HEK293T (cell line): ENCODE results near the gene EFHD2.
"Not testable (repeated sequence)": the region's sequence is repeated elsewhere in the genome, so short reads cannot be mapped to it uniquely, and the experiment has no call there.

ENCODE experiments used
- CTCF ChIA-PET: fragments of 350-600 bp; formaldehyde crosslinking; extraction: SDS; loops from one replicate; lab custom pipeline; 2021; ENCODE audit warnings: antibody characterized with exemption, inconsistent platforms; lab: Yijun Ruan, JAX
- POLR2A ChIA-PET: fragments of 350-600 bp; formaldehyde crosslinking; extraction: SDS; loops from one replicate; lab custom pipeline; 2020; ENCODE audit warnings: antibody characterized with exemption, inconsistent platforms; lab: Yijun Ruan, JAX
- DNase-seq: peaks from one replicate; pipeline ENCODE4 v3.0.0; 2012; ENCODE audit warnings: mixed read lengths; ENCODE audit errors: extremely low spot score
- ARNT ChIP-seq: fragments of 450-650 bp; IDR thresholded peaks from 2 replicates; pipeline ENCODE4 v1.6.1; 2017; ENCODE audit warnings: mild to moderate bottlenecking
- BHLHE40 ChIP-seq: fragments of 450-650 bp; IDR thresholded peaks from 2 replicates; pipeline ENCODE4 v1.6.1; 2016; ENCODE audit warnings: mild to moderate bottlenecking, moderate library complexity, borderline replicate concordance
- CTBP1 ChIP-seq: fragments of 450-650 bp; IDR thresholded peaks from 2 replicates; pipeline ENCODE4 v1.6.1; 2016; ENCODE audit warnings: borderline replicate concordance
- ELF4 ChIP-seq: fragments of 450-650 bp; IDR thresholded peaks from 2 replicates; pipeline ENCODE4 v1.6.1; 2017; ENCODE audit warnings: antibody characterized with exemption
- FOXA1 ChIP-seq: fragments of 450-650 bp; IDR thresholded peaks from 2 replicates; pipeline ENCODE4 v1.6.1; 2016; ENCODE audit warnings: mild to moderate bottlenecking
- FOXK2 ChIP-seq: fragments of 450-650 bp; IDR thresholded peaks from 2 replicates; pipeline ENCODE4 v1.6.1; 2016; ENCODE audit warnings: mild to moderate bottlenecking
- FOXM1 ChIP-seq: fragments of 450-650 bp; IDR thresholded peaks from 2 replicates; pipeline ENCODE4 v1.6.1; 2017; ENCODE audit warnings: mild to moderate bottlenecking, borderline replicate concordance
- HDGF ChIP-seq: fragments of 450-650 bp; IDR thresholded peaks from 2 replicates; pipeline ENCODE4 v1.6.1; 2017; ENCODE audit warnings: antibody characterized with exemption, borderline replicate concordance
- L3MBTL2 ChIP-seq: fragments of 450-650 bp; conservative IDR thresholded peaks from 2 replicates; pipeline ENCODE4 v1.6.1; 2016; ENCODE audit warnings: mild to moderate bottlenecking
- LEF1 ChIP-seq: fragments of 450-650 bp; IDR thresholded peaks from 2 replicates; pipeline ENCODE4 v1.6.1; 2017; ENCODE audit warnings: mild to moderate bottlenecking, borderline replicate concordance
- NFRKB ChIP-seq: fragments of 450-650 bp; IDR thresholded peaks from 2 replicates; pipeline ENCODE4 v1.6.1; 2016; ENCODE audit warnings: mild to moderate bottlenecking, moderate library complexity
- PKNOX1 ChIP-seq: fragments of 450-650 bp; IDR thresholded peaks from 2 replicates; pipeline ENCODE4 v1.6.1; 2016
- SP1 ChIP-seq: fragments of 450-650 bp; IDR thresholded peaks from 2 replicates; pipeline ENCODE4 v1.6.1; 2017
- SUZ12 ChIP-seq: fragments of 450-650 bp; IDR thresholded peaks from 2 replicates; pipeline ENCODE4 v1.6.1; 2016; ENCODE audit warnings: mild to moderate bottlenecking
- TARDBP ChIP-seq: fragments of 450-650 bp; IDR thresholded peaks from 2 replicates; pipeline ENCODE4 v1.6.1; 2016
- ZNF384 ChIP-seq: fragments of 450-650 bp; IDR thresholded peaks from 2 replicates; pipeline ENCODE4 v1.6.1; 2016

EFHD2 gene

GRCh38 chr1:15368888-15369287 lies 40.8 kb upstream of the EFHD2 start:
- TF ChIP-seq LEF1 = no peak
- ChIA-PET POLR2A (no interaction called here), CTCF (no interaction called here)
- DNase-seq = no peak

DNA sequence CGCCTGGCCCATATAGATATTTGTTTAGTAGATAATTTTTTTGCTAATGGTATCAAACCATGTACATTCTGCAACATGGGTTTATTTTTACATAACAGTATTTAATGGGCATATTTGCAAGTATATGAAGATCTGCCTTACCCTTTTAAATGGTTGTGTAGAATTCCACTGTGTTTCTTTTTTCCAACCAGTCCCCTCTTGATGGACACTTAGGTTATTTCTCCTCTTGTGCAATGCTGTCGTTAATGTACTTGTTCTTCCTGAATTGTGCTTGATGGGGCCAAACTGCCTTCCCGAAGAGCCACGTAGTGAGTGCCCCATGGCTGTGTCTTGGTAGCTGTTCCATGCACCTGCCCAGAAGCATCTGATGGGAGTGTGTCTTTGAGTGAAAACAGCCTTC lies 39.4 kb upstream of the EFHD2 start:
- TF ChIP-seq PKNOX1 (no peak), BHLHE40 (no peak), HDGF (no peak), SP1 (no peak), ZNF384 (no peak), L3MBTL2 (no peak), FOXA1 (no peak), FOXK2 (no peak), FOXM1 (no peak), CTBP1 (no peak), SUZ12 (no peak), LEF1 (no peak), TARDBP (no peak), ARNT (no peak), ELF4 (no peak), NFRKB (no peak)
- no peak for DNase-seq
- CTCF ChIA-PET = no interaction called here
- POLR2A ChIA-PET = no interaction called here

DNA sequence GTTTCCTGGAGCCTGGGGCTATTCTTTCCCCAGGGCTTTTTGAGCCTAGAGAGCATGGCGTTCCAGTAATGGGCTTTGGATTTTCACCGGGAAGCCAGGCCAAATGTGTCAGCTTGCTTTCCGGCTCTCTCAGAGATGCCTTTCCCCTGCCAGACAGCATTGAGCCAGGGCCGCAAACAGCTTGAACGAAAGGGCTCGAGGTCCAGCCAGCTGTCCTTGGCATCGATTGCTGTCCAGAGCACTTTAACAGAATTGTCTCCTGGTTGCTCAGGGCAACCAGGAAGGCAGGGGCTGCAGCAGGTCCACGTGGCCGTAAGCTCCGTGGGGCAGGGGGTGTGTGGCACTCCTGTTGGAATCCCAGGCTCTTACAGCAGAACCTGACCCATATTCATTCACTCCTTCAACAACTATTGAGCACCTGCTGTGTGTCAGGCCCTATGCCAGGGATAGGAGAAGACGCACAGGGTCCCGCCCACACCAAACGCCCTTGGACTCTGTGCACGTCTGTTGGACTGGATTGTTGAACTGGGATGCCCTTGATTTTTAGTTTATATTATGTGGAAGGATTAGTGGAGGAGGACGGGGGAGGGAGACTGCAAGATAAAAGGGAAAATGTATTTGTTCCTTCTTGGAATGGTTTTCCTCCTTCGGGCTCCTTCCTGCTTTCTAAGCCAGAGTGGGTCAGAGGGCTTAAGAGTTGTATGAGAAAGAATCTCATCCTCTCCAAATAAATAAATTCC lies 38.7 kb upstream of the EFHD2 start:
- no peak for DNase-seq
- POLR2A ChIA-PET = no interaction called here
- CTCF ChIA-PET = no interaction called here
- no peak for TF ChIP-seq PKNOX1
- TF ChIP-seq ELF4 = no peak
- no peak for TF ChIP-seq ARNT
- TF ChIP-seq TARDBP = no peak
- no peak for TF ChIP-seq BHLHE40
- no peak for TF ChIP-seq HDGF
- no peak for TF ChIP-seq L3MBTL2
- no peak for TF ChIP-seq LEF1
- no peak for TF ChIP-seq CTBP1
- no peak for TF ChIP-seq SUZ12
- no peak for TF ChIP-seq FOXA1
- TF ChIP-seq SP1 = no peak
- no peak for TF ChIP-seq FOXK2
- TF ChIP-seq FOXM1 = no peak

GRCh38 chr1:15371610-15372545 lies 37.8 kb upstream of the EFHD2 start:
- CTCF ChIA-PET = no interaction called here
- DNase-seq = no peak
- POLR2A ChIA-PET = no interaction called here
- TF ChIP-seq LEF1 (no peak), NFRKB (no peak), SUZ12 (no peak), BHLHE40 (no peak), PKNOX1 (no peak), L3MBTL2 (no peak), FOXA1 (no peak), TARDBP (no peak), ELF4 (no peak), CTBP1 (no peak), HDGF (no peak), FOXM1 (no peak)

DNA sequence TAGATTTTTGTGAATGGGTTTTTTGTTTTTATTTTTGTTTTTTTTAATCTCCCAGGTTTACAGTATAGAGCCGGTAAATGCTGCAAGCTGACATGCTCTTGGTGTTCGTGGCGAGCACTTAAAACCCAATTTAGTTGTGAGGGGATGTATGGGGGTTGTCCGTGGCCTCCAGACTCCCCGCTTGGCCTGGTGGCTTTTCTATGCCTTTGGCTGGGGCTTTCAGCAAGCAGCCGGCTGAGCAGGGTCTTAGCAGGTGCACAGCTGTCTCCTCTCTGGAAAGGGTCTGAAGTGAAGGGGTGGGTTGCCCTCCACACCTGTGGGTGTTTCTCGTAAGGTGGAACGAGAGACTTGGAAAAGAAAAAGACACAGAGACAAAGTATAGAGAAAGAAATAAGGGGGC lies 31.0 kb upstream of the EFHD2 start:
- CTCF ChIA-PET = no interaction called here
- no peak for TF ChIP-seq SP1
- no peak for TF ChIP-seq LEF1
- no peak for TF ChIP-seq FOXK2
- no peak for DNase-seq
- POLR2A ChIA-PET = no interaction called here

- POLR2A ChIA-PET, DNase-seq: not testable (repeated sequence)
These were observed 30.5 kb upstream of the EFHD2 start for GRCh38 chr1:15379151-15379550.

More at GRCh38 chr1:15379151-15379550, 30.5 kb upstream of the EFHD2 start:
- CTCF ChIA-PET = not testable (repeated sequence)
